ENCODE results near the gene EIF4A3.

- TF ChIP-seq CTCF (conservative IDR thresholded peaks at IDR 0.05; ENCODE audit: low read length), result no peak
- TF ChIP-seq EZH2phosphoT487 (IDR thresholded peaks at IDR 0.05; ENCODE audit: borderline replicate concordance, low read depth, low read length), result no peak
These were observed 34.5 kb upstream of the EIF4A3 start for GRCh38 chr17:80181431-80181830.
